Stimulated activated CD4-positive, alpha-beta T cell treated with anti-CD3 and anti-CD28 coated beads, Interleukin-4, amount 100 ng/mL, for 1 hour (primary cell): ENCODE results near the gene RMND5A.
"Not testable (repeated sequence)": the region's sequence is repeated elsewhere in the genome, so short reads cannot be mapped to it uniquely, and the experiment has no call there.

Experiments used
- DNase-seq: peaks from one replicate; pipeline ENCODE4 v3.0.0-alpha.2; 2020

Gene RMND5A

GRCh38 chr2:86719637-86720539 lies at the start of gene RMND5A:
TSS of gene RMND5A (plus strand) at chr2:86720291. CDS start at chr2:86720668, 377 bp downstream.
- peak; percentile 91 for DNase-seq

- DNase-seq: no peak
Measured at GRCh38 chr2:86671337-86671981, 48.6 kb upstream of the RMND5A start.

GRCh38 chr2:86672027-86672545 lies 48.0 kb upstream of the RMND5A start:
- no peak for DNase-seq

GRCh38 chr2:86673011-86673410 lies 47.1 kb upstream of the RMND5A start:
- no peak for DNase-seq

- no peak for DNase-seq
Measured at GRCh38 chr2:86673986-86674670, 46.0 kb upstream of the RMND5A start.

- DNase-seq: no peak
Measured at GRCh38 chr2:86675104-86675503, 45.0 kb upstream of the RMND5A start.

GRCh38 chr2:86675511-86676015 lies 44.5 kb upstream of the RMND5A start:
- DNase-seq: no peak

GRCh38 chr2:86677816-86678215 lies 42.3 kb upstream of the RMND5A start:
- no peak for DNase-seq

GRCh38 chr2:86679036-86679435 lies 41.1 kb upstream of the RMND5A start:
- no peak for DNase-seq

GRCh38 chr2:86685351-86685750 lies 34.7 kb upstream of the RMND5A start:
- no peak for DNase-seq

GRCh38 chr2:86686460-86686859 lies 33.6 kb upstream of the RMND5A start:
- DNase-seq: no peak

- DNase-seq: no peak
Measured at GRCh38 chr2:86686905-86687304, 33.2 kb upstream of the RMND5A start.

GRCh38 chr2:86695053-86695691 lies 24.9 kb upstream of the RMND5A start:
- DNase-seq: no peak

GRCh38 chr2:86697551-86698104 lies 22.5 kb upstream of the RMND5A start:
- no peak for DNase-seq

GRCh38 chr2:86700690-86701089 lies 19.4 kb upstream of the RMND5A start:
- no peak for DNase-seq

GRCh38 chr2:86703704-86704361 lies 16.3 kb upstream of the RMND5A start:
- DNase-seq: no peak

GRCh38 chr2:86704459-86704971 lies 15.6 kb upstream of the RMND5A start:
- no peak for DNase-seq

GRCh38 chr2:86706220-86706619 lies 13.9 kb upstream of the RMND5A start:
- no peak for DNase-seq

- DNase-seq: no peak
Measured at GRCh38 chr2:86706935-86707334, 13.2 kb upstream of the RMND5A start.

GRCh38 chr2:86708126-86708525 lies 12.0 kb upstream of the RMND5A start:
- DNase-seq: not testable (repeated sequence)

- DNase-seq: not testable (repeated sequence)
Measured at GRCh38 chr2:86714579-86715173, 5.4 kb upstream of the RMND5A start.
